Measurements from ENCODE around the gene GRPEL2.

GRPEL2 gene, protein sequence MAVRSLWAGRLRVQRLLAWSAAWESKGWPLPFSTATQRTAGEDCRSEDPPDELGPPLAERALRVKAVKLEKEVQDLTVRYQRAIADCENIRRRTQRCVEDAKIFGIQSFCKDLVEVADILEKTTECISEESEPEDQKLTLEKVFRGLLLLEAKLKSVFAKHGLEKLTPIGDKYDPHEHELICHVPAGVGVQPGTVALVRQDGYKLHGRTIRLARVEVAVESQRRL

DNA sequence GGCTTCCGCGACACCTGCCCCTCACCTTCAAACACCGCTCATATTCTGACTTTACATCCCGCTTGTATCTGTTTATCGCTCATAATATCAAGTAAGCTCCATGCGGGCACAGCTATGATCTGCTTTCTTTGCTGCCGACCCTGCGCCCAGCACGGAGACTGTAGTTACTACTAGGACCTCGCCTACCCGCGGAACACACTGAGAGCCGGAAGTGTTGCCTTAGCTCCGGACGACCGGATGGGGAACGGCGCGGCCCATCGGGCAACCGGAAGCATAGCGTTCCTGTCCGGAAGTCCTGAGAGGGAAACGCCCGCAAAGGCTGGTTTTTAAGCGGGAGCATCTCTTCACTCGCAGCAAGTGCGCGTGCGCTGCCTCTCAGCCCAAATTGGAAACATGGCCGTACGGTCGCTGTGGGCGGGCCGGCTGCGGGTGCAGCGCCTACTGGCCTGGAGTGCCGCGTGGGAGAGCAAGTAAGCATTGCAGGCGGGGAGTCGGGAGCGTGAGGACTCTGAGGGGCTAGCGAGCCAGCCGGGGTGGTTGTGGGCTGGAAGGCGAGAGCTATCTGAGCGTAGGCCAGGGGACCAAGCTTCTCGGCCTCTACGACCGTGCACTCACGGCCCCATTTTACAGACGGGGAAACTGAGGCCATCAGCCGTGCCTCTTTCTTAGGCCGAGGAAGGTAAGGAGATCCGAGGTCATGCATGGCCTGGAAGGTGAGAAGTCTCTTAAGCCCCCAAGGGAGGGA is at the start of gene GRPEL2:
Gene GRPEL2, plus strand, starts transcription at position 353 of the 745 bp plus-strand sequence. Its CDS starts 41 bp downstream, at position 394.
- DNase-seq (ENCODE audit: low read depth in 2 of 2) = peak; percentile 88 to 93

DNA sequence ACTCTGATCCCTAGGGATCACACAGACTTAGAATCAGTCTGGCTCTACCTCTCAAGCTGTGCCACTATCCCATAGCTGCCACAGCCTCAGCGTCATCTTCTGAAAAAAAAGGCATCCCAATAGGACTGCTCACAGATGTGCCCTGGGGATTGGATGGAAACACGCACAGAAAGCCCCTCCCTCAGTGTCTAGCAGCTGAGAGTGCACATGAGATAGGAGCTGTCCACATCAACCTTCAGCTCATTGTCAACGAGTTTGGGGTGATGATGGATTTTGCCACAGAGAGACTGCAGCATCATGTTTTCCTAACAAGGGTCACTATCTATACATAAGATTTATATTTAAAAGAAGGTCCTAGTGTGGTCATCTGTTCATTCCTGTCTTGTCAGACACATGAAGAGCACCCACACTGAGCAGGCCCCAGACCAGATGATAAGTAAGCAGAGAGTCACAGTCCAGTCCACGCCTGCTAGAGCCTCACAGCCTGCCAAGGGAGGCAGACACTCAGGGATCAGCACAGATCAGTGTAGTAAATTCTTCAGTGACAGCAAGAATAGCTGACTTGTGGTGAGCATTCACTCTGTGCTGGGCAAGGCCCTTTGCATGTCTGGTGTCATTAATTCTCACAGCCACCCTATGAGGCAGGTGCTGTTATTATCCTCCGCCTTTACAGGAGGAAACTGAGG is 47.8 kb upstream of the GRPEL2 start:
- DNase-seq (ENCODE audit: low read depth in 2 of 2) = no peak

DNA sequence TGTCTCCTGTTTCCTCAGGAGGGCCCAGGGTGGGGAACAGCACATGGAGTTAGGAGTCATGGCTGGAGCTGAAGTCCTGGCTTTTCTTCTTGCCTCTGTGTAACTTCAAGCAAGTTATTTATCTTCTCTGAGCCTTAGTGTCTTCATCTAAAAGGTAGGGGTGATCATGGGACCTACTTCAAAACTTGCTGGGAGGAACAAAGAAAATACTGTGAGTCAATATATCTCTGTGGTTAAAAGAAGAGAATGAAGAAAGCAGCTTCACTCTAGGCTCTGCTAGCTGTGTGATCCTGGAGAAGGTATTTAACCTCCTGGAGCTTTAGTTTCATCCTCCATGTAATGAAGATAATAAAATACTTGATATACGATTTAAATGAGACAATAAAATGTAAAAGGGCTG is 47.1 kb upstream of the GRPEL2 start:
- no peak for DNase-seq (ENCODE audit: low read depth in 2 of 2)

DNA sequence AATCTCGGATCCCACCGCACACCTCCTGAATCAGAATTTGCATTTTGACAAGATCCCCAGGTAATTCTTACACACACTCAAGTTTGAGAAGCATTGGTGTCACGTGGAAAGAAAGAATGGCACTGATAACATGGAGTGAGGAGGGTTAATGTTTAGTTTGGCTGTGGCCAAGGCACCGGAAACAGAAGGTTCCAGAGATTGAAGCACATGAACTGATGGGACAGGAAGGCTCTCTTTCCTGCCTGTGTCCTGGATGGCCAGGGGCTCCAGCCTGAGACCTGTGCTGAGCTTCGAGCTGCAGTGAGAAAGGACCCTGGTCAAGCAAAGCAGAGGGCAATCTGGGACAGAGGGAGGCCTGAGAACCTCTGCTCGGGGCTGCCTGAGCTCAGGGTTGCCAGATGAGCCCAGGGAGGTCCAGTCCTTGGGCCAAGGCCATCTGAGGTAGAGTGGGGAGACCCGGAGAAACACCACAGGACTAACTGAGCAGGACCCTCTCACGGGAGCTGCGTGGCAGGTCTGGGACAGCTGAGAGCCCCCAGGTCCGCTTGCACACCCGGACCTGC is 46.4 kb upstream of the GRPEL2 start:
- DNase-seq (ENCODE audit: low read depth in 2 of 2) = no peak

DNA sequence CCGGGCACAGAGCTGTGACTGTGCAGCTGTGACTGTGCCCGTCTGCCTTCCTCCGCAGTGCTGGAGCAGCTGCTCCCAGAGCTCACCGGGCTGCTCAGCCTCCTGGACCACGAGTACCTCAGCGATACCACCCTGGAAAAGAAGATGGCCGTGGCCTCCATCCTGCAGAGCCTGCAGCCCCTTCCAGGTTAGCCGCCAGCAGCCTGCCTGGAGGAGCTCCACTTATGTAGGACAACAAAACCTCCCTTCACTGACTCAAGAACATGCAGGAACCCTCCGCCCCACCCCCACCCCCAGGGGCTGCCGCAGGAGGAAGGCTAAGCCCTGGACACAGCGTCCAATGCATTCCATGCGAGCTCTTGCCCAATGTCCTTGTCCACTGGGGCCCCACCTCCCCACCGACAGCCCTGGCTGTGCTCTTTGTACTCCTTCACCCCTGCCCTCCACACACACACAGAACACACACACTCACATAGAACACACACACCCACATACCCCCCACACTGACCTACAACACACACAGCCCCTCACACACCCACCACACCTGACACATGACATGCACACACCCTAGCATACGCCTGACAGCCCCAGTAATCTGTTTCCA is 45.7 kb upstream of the GRPEL2 start:
- DNase-seq (ENCODE audit: low read depth in 2 of 2) = no peak

DNA sequence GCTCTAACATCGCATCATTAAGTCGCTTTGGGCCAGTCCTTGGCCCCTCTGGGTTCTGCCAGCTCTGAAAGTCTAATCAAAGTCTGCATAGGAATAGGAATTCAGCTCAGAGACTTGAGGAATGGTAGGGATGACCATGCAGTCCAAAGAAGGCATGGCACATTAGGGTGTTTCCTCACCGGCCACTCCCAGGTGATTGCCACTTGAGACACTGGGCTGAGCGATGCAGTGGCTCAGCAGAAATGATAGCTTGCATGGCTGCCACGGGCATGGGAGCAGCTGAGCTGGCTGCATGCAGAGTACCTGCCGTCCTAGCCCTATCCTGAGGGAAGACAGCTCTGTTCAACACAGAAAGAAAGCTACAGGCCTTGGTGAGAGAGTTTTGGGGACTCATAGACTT is 44.9 kb upstream of the GRPEL2 start:
- DNase-seq (ENCODE audit: low read depth in 2 of 2) = no peak

DNA sequence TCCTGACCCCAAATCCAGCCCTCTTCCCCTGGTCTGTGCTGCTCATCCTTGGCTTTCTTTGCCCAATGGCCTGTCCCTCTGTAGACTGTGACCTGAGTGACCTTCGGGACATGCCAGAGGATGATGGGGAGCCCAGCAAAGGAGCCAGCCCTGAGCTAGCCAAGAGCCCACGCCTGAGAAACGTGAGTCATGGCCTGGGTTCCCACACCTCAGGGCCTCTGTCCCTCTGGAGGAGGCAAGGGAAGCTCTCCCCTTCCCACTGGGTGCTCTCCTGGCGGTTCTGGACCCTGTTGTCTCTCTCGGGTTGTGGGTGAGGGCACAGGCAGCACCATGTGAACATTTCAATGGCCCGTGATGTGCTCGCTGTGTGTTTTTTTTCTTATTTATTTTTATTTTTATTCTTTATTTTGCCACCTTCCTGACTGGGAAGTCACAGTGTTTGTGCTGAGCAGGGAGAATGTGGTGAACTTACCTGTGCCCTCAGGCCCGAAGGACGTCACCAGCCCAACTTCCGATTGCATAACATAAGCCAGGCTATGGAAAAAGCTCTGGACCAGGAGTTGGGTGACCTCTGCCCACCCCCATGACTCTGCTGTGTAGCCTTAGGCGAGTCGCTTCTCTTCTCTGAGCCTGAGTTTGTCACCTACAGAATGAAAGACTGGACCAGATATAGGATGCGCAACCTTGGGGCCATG is 44.1 kb upstream of the GRPEL2 start:
- no peak for DNase-seq (ENCODE audit: low read depth in 2 of 2)

DNA sequence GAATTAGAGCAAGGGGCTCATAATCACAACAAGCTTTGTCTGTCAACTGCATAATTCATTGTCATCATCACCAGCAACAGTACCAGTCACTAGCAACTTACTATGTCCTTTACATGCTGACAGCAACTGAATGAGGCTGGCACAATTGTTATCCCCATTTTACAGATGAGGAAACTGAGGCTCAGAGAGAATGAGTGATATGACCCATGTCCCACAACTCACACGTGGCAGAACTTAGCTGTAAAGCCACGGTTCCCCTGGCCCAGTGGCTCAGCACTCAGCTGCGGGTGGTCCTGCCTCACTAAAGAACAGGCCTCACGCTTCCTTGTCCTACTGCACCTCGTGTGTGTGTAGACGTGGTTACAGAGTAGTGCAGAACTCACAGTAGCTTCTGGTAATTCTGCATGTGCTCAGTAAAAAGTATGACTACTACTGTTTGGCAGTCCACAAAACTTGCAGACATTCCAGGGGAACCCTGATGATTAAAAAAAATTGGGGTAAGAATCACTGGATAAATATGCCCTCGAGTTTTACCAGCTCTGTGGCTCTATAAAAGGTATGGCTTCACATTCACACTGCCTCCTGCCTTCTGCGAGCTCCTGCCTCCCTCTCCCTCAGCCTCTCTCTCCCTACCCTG is 43.4 kb upstream of the GRPEL2 start:
- DNase-seq (ENCODE audit: low read depth in 2 of 2) = no peak

DNA sequence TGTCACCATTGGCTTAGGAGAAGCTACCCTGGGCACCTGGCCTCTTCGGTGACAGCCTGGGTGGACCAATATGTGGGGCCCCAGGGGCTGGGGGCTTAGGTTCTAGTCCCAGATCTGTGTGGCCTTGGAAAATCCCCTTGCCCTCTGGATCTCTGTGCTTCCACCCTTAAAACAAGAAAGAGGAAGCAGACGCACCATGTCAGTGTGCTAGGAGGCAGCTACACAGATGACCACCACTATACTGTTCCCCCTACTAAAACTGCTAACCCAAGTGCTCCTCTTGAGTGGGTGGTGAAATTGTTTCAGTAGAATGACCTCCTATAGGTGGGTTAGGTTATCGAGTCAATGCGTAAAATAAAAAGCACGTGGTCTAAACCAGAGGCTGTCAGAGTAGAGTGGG is 42.7 kb upstream of the GRPEL2 start:
- DNase-seq (ENCODE audit: low read depth in 2 of 2) = no peak

DNA sequence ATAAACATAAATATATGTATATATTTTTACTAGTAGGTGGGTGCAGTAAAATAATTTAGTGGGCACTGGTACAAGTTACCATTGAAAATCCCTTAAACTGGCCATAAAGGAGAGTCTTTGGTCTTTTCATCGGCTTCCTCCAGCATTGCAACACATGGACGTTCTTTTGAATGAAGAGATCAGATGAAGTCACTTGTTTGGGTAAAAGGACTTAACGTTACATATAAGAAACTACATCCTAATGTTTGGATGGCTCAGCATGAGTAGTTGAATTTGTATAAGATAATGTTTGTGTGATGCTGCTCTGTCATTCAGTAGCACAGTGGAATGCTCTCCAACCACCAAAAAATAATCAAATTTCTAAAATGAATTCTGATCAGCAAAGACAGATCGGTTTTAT is 42.1 kb upstream of the GRPEL2 start:
- no peak for DNase-seq (ENCODE audit: low read depth in 2 of 2)

DNA sequence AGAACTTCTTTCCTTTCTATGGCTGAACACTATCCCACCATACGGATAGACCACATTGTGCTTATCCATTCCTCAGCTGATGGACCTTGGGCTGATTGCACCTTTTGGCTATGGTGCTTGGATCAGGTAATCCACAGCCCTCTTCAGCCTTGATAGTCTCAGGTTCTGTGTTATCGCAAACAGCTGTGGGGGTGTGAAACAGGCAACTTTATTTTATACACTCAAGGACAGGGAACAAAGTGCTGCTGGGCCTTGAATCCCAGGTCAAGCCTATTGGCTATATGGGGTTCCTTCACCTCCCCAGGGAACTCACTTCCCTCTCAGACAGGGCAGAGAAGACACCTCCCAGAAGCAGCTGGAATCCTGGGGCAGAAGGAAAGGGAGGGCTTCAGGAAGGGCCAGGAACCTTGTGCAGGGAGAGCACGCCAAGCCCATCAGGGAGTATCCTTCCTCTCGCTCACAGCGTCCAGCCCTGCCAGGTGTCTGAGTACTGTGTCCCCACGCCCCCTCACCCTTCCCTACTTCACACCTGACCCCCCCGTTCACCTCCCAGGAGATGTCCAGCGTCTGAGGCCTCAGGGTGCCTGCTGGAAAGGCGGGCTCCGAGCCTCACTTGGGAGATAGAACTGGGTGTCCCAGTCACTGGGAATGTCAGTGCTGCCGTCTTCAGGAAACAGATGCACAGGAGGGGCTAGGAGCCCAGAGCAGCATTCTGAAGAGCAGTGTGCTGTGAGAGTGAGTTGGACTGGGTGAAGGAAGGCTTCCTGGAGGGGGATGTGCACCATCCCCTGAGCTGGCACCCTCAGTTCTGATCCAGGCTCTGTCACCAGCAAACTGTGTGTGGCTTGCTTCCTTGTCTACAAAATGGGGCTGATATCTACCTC is 40.9 kb upstream of the GRPEL2 start:
- DNase-seq (ENCODE audit: low read depth in 2 of 2) = no peak

DNA sequence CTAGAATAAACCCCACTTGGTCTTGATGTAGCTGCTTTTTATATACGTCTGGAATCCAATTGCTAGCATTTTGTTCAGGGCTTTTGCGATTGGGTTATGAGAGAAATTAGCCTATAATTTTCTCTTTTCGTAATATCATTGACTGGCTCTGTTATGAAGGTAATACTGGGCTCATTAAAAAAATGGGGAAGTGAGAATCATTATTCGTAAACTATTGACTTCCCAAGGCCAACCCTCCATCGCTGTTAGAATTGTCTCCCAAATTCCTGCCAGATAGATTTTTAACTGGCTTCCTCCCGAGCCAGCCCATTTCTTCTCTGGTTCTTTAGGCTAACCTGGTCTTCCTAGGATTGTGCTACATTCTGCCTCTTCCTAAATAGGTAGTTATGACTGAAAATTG is 35.9 kb upstream of the GRPEL2 start:
- no peak for DNase-seq (ENCODE audit: low read depth in 2 of 2)

DNA sequence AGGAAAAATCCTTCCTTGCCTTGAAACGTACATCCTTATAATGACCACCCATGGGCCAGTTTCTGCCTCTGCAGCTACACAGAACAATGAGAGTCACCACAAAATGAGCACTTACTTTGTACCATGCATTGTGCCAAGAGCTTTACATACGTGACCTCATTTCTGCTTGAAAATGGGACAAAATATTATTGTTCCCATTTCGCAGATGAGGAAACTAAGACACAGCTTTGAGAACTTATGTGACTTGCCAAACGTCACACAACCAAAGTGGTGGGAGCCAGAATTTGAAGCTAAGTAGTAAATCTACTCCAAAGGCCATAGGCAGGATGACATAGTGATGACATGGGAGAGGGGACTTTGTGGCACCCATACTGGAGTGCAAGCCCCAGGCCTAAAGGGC is 34.8 kb upstream of the GRPEL2 start:
- DNase-seq (ENCODE audit: low read depth in 2 of 2) = no peak

DNA sequence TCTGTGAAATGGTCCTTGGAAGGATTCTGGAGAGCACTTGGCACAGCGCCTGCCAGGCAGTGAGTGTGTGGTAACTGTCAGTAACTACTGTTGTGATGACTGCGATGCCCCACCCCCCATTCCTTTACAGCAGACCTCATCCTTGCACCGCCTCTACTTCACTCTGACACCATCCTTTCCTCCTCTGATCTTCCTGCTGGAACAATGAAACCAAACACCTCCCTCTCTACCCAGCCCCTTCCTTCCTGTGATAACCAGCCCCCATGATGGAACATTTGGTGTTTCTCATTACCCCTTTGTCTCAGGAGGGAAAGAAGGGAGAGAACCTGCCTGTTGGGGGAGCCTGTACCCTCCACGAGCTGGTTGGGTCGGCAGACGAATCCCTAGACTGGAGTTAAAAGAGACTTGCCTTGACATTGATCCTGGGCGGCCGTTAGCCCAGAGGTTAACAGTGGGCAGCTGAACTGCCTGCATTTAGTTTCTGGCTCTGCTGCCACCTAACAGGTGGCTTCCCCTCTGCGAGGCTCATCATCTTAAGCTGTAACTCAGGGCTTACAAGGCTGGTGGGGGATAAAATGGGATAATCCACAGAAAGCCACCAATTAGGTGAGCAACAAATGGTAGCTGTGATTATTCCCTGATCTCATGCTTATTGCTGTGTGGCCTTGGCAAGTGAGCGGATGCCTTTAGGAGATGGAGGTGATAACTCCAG is 34.2 kb upstream of the GRPEL2 start:
- no peak for DNase-seq (ENCODE audit: low read depth in 2 of 2)

DNA sequence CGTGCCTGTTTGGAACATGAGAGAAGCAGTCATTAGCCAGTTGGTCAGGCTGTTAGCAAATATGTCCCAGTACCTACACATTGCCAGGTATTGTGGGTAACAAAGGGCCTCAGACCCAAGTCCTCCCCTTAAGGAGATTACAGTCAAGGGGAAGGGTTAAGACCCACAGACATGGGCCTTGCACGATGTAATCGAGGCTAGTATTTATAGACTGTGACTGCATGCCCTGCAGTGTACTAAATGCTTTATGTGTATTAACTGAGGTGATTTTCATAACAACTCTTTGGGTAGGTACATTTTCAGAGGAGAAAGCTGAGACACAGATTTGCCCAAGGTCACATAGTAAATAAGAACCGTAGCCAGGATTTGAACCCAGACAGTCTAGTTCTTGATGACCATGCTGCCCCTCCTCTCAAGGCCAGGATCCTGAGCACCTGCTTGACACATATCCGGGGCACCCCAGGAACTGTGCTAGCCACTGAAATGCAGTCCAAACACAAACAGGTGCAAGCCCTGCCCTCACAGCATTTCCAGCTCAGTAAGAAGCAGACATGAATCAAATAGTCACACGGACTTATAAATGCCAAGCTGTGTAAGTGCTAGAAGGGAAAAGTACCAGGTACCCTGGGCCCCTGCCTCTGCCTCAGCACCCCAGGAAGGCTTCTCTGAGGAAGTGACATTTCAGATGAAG is 32.0 kb upstream of the GRPEL2 start:
- DNase-seq (ENCODE audit: low read depth in 2 of 2) = no peak

DNA sequence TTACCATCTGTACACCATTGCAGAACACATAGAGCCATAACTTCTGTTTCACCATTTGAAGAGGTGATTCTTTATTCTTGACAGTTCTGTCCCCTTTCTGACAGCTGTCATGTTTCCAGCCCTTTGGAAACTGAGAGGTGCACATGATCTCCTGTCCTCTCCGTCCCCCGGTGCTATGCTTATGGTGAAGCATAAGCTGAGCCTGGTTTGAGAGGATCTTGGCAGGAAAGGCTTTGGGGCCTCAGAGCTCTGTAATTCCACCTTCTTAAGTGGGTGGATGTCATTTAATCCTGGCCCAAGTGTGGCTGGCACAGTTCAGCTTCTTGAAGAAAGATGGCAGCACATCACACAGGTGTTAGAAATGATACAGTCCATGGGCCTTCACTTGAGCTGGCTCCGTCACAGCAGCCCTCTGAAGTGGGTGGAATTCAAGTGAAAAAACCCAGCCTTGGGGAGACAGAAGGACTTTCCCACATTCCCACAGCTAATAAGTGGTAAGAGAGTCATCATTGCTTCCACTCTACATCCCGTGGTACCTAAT is 30.7 kb upstream of the GRPEL2 start:
- DNase-seq (ENCODE audit: low read depth in 2 of 2) = no peak

DNA sequence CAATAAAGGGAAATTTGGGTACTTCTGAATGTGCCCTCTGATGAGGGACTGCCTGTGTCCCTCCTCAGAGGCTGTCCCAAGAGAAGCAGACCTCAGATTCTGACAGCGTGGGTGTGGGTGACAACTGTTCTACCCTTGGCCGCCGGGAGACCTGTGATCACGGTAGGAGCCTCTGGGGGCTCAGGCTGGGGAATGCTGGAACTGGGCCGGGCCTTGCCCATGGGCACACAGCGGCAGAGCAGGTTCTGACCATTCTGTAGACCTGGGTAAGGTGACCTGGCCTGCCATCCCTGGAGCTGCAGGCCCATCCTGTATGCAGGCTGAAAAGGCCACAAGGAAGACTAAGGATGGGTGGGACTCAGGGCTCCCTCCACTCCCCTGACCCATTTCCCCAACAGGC is 29.5 kb upstream of the GRPEL2 start:
- DNase-seq (ENCODE audit: low read depth in 2 of 2) = no peak

DNA sequence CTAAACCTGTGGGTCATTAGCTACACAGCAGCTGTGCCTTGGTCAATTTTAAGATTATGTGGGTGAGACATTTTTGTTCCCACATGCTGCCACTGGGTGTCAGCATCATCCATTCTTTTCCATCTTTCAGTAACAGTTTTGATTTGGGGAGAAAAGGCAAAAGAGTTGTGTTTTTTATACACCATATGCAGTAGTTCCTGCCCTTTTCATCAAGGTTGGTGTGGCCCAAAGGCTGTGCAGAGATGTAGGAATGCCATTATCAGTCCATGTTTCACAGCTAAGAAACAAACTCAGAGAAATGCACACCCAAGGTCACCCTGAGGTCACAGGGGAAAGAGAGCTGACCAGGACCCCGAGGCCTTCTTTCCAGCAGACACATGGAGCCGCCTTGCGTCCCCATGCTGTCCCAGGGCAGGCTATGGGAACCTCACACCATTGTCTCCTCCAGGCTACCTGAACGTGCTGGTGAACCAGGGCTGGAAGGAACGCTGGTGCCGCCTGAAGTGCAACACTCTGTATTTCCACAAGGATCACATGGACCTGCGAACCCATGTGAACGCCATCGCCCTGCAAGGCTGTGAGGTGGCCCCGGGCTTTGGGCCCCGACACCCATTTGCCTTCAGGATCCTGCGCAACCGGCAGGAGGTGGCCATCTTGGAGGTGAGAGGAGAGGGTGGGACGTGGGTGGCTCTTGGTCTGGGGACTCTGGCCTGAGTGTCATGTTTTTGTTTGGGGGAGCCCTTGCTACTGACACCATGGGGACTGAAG is 27.8 kb upstream of the GRPEL2 start:
- no peak for DNase-seq (ENCODE audit: low read depth in 2 of 2)
